HTR-8/SVneo (cell line): ENCODE measurements around the gene SNX6.
"Not testable (repeated sequence)": the region's sequence is repeated elsewhere in the genome, so short reads cannot be mapped to it uniquely, and the experiment has no call there.

ENCODE experiments used
- DNase-seq: peaks from one replicate; pipeline ENCODE4 v3.0.0; 2011; ENCODE audit warnings: low spot score, mixed read lengths; ENCODE audit not compliant: insufficient read length
- FAIRE-seq: peaks from 2 replicates; lab custom pipeline; 2011; peaks lifted over from hg19 to GRCh38; lab: Jason Lieb, UNC

The SNX6 gene

DNA sequence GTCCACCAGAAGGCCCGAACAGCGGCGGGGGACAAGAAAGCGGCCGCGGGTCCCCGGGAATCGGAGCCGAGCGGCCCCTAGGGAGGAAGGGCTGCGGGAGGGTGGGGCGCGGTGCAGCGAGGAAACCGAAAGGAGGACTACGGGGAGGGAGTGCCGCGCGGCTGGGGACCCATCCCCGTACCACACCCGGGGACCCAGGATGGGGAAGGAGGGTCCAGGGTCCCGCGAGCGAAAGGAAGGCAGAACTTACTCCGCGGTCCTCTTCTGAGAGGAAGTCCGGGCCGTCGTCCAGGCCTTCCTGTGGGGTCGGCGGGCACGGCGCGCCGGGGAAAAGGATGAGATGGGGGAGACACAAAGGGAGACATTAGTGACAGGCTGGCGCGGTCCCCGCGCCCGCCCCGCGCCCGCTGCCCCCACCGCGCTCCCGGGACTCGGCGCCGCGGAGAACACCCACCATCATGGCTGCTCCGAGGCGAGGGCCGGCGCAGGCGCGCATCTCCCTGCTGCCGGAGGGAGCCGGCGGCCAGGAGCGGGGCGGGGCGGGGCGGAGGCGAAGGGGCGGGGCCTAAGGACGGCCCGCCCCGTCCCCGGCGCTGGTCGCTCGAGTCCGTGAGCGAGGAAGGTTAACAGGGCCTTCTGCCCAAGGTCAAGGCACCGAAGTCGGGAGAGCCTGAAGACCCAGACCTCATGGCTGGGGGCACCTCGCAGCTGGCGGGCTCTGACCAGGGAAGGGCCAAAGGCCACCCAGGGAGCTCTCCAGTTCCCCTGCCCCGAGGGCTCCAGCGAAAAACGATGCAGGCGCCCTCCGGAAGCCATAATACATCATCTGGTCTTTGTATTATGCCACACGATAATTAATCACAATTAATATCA is at the start of gene SNX6:
TSS of gene SNX6 (minus strand) at position 492 of the 873 bp plus-strand sequence. CDS start at position 460, 32 bp downstream.
- DNase-seq (peak; percentile 95), FAIRE-seq (no peak)

DNA sequence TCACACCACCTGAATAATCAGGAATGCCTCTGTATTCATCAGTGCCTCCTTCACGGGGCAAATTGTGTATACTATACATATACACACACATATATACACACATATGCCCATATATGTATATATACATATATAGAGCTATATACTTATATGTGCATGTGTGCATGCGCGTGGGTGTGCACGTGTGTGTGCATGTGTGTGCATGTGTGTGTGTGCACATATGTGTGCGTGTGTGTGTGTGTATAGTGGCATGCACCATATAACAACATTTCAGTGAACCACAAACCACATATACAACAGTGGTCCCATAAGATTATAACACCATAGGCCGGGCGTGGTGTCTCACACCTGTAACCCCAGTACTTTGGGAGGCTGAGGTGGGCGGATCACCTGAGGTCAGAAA is 48.8 kb upstream of the SNX6 start:
- DNase-seq = no peak
- FAIRE-seq = no peak

DNA sequence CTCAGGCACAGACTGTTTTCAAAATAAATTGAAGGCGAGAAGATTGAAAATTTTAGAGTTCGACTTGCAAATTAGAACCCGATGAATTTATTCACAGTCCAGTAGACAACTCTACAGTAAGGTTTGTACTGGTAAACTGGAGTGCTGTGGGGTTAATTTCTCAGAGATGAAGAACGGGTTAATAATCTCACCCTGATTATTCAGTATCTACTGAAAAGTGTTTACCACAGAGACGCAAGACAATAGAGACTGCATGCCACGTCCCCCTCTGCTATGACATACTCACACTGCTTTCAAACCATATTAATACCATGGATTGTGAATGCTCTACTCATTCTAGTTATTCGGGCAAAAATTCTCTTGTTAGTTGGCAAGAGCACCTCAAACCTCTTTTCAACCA is 48.4 kb upstream of the SNX6 start:
- DNase-seq = no peak
- FAIRE-seq = no peak

DNA sequence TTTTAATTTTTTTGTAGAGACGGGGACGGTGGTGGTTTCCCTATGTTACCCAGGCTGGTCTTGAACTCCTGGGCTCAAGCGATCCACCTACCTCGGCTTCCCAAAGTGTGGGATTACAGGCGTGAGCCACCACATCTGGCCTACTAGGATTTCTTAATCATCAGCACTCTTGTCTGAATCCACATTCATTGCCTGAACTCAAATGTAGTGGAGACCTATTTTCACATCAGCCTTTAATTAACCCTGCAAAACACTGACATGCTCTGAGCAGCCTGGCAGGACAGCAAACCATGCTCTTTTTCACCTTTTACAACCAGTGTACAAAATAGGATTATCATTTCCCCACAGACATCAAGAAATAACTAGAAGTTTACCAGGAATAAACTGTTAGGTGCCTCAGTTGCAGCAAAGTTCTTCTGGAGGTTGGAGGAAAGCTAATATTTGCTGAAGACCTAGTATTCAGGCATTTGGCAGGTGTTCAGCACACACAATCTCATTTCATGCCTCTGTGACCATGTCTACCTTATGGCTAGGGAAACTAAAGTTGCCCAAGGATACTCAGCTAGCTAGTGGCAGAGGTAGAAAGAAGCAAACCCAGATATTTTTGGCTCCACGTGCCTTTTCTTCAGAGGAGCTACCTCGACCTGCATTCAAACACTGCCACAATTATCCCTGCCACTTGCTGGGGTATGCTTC is 46.7 kb upstream of the SNX6 start:
- no peak for DNase-seq
- no peak for FAIRE-seq

DNA sequence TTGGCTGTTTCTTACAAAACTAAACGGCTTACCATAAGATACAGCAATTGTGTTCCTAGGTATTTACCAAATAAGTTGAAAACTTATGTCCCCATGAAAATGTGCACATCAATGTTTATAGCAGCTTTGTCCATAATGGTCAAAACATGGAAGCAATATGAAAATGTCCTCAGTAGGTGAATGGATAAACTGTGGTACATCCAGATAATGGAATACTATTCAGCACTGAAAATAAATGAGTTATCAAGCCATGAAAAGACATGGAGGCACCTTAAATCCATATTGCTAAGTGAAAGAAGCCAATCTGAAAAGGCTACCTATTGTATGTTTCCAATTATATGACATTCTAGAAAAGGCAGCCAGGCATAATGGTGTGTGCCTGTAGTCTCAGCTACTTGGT is 43.8 kb upstream of the SNX6 start:
- FAIRE-seq = no peak
- DNase-seq = no peak

DNA sequence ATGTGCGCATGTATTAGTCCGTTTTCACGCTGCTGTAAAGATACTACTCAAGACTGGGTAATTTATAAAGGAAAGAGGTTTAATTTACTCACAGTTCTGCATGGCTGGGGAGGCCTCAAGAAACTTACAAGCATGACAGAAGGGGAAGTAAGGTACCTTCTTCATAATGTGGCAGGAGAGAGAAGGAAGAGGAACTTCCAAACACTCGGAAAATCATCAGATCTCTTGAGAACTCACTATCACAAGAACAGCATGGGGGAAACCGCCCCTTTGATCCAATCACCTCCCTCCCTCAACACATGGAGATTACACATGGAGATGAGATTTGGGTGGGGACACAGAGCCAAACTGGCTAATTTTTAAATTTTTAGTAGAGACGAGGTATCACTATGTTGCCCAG is 41.8 kb upstream of the SNX6 start:
- FAIRE-seq (no peak), DNase-seq (no peak)

DNA sequence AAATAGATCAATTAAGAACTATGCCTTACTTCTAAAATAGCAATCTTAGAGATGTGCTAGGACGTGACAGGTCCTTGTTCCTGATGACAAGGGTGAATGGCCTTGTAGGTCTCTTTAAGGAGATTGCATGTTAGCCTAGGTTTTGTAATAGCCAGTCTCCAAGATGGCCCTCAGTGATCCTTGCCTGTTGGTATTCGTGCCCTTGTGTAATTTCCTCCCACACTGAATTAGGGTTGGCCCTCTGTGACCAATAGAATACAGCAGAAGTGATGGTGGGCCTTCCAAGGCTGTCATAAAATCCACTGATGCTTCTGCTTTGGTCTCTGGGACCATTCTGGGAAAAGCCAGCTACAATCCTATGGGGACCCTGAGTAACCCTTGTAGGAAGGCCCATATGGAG is 38.2 kb upstream of the SNX6 start:
- no peak for FAIRE-seq

DNA sequence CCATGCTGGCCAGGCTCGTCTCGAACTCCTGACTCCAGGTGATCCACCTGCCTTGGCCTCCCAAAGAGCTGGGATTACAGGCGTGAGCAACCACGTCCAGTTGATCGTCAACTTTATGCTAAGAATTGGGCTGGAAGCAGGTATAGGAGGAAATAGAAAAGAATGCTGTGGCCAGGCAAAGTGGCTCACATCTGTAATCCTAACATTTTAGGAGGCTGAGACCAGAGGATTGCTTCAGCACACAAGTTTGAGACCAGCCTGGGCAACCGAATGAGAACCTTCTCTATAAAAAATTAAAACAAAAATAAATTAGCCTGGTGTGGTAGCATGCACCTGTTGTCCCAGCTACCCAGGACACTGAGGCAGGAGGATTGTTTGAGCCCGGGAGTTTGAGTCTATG is 37.1 kb upstream of the SNX6 start:
- no peak for FAIRE-seq
- DNase-seq = no peak

More for the DNA sequence above, 38.2 kb upstream of the SNX6 start:
- no peak for DNase-seq

DNA sequence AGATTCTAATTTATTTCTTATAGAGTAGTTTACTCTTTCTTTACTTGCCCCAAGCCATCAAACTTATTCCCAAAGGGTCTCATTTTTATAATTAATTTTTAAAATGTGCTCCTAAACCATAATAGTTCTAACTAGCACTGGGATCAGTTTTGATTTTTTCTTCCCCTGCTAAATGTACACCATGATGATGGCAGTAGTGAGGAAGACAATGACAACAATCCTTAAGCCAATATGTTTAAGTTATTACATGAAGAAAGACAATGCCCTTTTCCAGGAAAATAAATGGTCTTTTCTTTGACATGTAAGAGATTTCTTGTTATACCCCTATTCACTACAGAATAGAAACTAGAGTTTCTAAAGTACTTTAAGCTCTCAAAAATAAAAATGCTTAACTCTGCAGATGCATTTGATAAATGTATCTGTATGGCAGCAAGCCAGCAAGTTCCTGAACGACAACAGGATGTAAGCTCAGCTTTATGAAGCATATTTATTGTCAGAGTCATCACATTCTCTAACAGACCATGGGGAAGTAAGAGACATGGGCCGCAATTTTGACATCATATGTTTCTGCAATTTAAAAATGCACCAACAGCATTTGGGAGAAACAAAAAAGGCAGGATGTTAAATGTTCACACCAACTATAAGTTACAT is 36.0 kb upstream of the SNX6 start:
- DNase-seq (peak; percentile 74), FAIRE-seq (peak; percentile 44)

DNA sequence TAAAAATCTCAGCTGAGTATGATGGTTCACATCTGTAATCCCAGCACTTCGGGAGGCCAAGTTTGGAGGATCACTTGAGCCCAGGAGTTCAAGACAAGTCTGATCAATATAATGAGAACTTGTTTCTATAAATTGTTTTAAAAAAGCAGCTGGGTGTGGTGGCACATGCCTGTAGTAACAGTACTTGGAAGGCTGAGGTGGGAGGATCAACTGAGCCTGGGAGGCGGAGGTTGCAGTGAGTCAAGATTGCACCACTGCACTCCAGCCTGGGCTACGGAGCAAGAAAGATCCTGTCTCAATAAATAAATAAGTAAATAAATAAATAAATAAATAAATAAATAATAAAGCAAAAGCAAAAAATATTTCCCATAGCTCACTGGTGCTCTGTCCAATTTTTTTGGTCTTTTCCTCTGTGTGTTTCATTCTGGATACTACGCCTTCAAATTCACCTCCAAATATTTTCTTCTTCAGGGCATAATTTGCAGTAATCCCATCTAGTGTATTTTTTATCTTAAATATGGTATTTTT is 32.7 kb upstream of the SNX6 start:
- DNase-seq = no peak

DNA sequence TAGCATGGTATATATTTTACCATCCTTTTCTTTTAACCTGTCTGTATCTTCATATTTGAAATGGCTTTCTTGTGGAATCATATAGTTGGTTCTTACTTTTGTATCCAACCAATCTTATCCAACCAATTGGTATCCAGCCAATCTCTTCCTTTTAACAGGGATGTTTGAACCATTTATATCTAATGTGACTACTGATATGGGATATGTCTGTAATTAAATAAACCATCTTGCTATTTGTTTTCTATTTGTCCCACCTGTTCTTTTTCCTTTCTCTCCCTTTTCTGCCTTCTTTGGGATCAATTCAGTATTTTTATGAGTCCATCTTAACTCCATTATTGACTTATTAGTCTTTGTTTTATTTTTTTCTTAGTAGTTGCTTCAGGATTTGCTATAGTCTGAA is 30.8 kb upstream of the SNX6 start:
- DNase-seq (no peak), FAIRE-seq (no peak)

More for the DNA sequence above, 32.7 kb upstream of the SNX6 start:
- FAIRE-seq = no peak

DNA sequence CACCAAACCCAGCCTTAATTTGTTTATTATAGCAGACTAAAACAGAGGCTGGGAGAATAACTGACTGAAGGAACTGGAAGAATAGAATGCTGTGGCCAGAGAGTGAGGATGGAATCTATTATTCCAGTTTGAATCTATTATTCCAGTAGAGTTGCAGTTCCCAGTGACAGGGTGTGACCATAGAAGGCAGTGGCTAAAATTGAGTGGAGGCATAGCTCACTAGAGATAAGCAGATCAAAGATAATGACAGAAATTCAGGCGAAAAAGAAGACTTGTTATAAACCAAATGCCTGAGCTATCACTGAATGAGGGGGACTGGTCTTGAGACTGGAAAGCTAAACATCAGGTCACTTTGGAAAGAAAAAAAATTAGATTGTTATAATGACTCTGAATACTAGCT is 26.0 kb upstream of the SNX6 start:
- FAIRE-seq = no peak

DNA sequence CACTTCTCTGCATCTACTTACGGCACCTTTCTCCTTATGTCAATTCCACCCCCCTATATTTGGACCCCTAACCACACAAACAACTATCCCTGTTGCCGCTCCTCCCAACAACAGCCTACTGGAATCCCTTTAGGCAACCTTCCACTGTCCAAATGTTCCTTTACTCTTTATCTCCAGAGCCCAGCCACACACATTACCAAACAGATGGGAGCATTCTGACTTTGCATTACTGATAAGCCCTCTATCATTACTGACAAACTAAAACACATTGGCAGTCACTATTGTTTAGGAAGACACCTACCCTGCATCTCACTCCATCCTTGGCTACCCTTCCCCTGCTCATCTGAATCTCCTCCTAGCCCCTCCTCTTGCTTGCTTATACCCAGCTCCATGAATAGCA is 23.1 kb upstream of the SNX6 start:
- not testable (repeated sequence) for FAIRE-seq

More for the DNA sequence above, 26.0 kb upstream of the SNX6 start:
- DNase-seq = no peak

DNA sequence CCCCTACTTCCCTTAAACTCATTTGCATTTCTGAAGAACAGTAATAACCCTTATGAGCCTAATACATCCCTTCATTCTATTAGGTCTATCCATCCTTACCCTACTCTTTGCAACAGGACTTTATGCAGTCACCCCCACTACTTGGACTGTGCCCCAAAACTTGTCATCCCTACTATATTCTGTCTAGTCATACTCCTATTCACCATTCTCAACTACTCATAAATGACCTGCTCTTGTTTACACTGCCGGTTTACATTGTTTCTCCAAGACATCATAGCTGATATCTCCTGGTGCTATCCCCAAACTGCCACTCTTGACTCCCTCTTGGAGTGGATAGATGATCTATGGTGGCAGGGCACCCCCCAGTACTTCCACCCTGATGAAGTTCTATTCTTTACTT is 22.4 kb upstream of the SNX6 start:
- DNase-seq, FAIRE-seq: not testable (repeated sequence)

More for the DNA sequence above, 23.1 kb upstream of the SNX6 start:
- not testable (repeated sequence) for DNase-seq

DNA sequence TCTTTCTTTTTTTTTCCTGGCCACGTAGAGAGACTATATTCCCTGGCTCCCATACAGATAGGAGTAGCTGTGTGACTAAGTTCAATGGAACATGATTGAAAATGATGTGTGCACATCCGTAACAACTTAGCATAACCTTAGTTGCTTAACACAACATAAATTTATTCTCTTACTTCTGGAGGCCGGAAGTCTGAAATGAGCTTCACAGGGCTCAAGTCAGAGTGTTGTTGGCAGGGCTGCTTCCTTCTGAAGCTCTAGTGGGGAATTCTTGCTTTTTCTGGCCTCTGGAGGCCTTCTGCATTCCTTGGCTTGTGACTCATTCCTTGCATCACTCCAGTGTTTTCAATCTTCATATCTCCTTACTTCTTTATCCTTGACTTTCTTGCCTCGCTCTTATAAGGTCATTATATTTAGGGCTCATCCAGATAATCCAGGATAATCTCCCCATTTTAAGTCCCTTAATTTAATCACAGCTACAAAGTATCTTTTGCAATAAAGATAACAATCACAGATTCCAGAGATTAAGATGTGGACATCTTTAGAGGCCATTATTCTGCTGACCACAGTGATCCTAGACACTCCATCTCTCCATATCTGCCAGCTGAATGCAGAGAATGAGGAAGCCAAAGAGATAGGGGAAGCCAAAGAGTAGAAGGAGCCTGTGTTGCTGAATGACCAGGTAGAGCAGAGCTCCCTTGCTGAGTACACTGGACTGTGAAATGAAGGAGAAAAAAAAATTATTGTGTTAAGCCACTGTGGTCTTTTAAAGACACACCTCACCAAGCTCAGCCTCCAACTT is 21.0 kb upstream of the SNX6 start:
- FAIRE-seq (no peak), DNase-seq (peak; percentile 76)

DNA sequence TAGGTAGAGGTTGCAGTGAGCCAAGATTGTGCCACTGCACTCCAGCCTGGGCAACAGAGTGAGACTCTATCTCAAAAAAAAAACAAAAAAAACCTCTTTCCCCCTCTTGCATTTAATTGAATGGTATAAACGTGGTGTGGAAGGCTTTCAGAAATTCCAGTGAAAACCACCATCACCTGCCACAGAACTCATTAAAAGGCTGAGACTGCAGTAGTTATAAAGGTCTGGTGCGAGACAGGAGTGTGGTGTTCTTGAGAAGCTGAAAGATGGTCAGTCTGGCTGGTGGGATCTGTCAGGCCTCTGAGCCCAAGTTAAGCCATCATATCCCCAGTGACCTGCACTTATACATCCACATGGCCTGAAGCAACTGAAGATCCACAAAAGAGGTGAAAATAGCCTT is 20.1 kb upstream of the SNX6 start:
- DNase-seq, FAIRE-seq: not testable (repeated sequence)

DNA sequence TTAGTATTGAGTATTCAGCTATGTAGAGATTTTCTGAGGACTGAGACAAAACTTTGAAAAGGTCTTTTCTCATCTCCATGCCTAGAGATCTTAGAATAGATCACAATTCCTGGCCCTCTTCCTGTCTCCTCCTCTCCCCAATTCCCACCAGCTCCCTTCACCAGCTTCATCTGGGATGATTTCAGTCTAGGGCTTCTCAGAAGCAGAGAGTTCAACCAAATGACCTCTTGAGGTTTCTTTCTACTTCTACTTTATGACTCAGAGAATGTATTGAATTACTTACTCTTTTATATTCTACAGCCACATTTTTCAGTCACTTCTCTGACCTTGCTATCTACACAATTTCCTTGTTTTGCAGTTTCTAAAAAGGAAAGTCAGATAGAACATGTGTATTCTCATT is 19.4 kb upstream of the SNX6 start:
- DNase-seq (peak; percentile 80), FAIRE-seq (no peak)

DNA sequence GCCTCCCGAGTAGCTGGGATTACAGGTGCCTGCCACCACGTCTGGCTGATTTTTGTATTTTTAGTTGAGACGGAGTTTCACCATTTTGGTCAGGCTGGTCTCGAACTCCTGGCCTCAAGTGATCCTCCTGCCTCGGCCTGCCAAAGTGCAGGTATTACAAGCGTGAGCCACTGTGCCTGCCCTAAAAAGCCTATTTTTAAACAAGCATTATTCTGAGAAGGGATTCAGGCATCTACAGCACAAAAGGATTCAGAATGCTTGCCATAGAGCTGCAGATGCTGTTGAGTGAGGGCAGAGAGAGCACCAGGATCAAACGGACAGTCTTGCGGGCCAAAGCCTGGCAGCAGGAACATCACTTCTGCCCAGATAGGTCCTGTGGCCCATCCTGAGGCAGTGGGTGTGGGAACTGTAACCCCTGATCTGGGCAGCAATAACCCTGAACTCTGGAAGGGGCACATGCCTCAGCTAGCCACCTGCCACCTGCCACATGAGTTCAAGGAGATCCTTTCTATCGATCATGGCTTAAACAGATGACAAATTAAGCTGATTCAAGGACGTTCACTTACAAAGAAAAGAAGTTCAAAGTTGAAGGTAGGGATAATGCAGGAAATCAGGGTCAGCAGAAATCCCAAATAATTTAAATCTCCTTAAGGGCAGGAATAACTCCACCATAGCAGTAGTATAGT is 16.8 kb upstream of the SNX6 start:
- FAIRE-seq (no peak), DNase-seq (no peak)

DNA sequence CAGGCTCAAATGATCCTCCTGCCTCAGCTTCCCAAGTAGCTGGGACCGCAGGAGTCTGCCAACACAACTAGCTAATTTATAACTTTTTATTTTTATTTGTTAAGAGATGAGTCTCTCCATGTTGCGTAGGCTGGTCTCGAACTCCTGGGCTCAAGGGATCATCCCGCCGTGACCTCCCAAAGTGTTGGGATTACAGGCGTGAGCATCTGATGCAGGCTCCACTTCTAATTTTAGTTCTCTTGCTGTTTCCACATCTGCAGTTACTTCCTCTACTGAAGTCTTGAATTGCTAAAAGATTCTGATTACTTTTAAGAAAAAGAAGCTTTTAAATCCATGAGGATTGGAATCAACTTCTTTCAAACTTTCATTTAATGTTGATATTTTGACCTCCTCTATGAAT is 13.4 kb upstream of the SNX6 start:
- FAIRE-seq (no peak), DNase-seq (no peak)
